Lung (tissue), 12 donors: ENCODE data around the gene SMARCA4. TPM values are rescaled to one million over a fixed set of nuclear protein-coding genes. Genes with fewer than 3 reads are reported as not detected.
A peak's percentile ranks its signal among the peaks of the same experiment; 100 is the strongest.

Experiments used
- ATAC-seq: fragments of 200-7000 bp; cut with Tn5 transposase; one replicate; pipeline ENCODE4 v1.9.1; 2020; ENCODE audit warnings: moderate number of reproducible peaks; ENCODE audit not compliant: insufficient read depth, low FRiP score
- DNase-seq, 3 donors: peaks; one replicate each; pipeline ENCODE4 v3.0.0-alpha.2; 2013 to 2017
- H3K27ac ChIP-seq, 2 donors: one replicate each; pipeline ENCODE4 v1.5.1; 2013; ENCODE audit warnings: mild to moderate bottlenecking in 2 of 2, moderate library complexity in 2 of 2, control low read depth in 1 of 2, inconsistent platforms in 1 of 2, low read depth in 1 of 2, low read length in 1 of 2
- H3K27me3 ChIP-seq, 3 donors: one replicate each; pipeline ENCODE4 v1.5.1; 2013; ENCODE audit warnings: low read length in 2 of 3; ENCODE audit not compliant: control insufficient read depth in 3 of 3, insufficient read depth in 3 of 3
- H3K36me3 ChIP-seq, 4 donors: one replicate each; pipeline ENCODE4 v1.5.1; 2013; ENCODE audit warnings: low read length in 4 of 4, mild to moderate bottlenecking in 1 of 4, moderate library complexity in 1 of 4; ENCODE audit not compliant: control insufficient read depth in 4 of 4, insufficient read depth in 4 of 4
- H3K4me1 ChIP-seq, 5 donors: one replicate each; pipeline ENCODE4 v1.5.1; 2013; ENCODE audit warnings: low read length in 5 of 5, mild to moderate bottlenecking in 2 of 5, moderate library complexity in 1 of 5; ENCODE audit not compliant: control insufficient read depth in 5 of 5, insufficient read depth in 5 of 5
- H3K4me3 ChIP-seq: one replicate; pipeline ENCODE4 v1.5.1; 2013; ENCODE audit warnings: mild to moderate bottlenecking, control low read depth, moderate library complexity
- H3K9ac ChIP-seq, 2 donors: one replicate each; pipeline ENCODE4 v1.5.1; 2013; ENCODE audit warnings: low read length in 2 of 2, control low read depth in 1 of 2; ENCODE audit not compliant: insufficient read depth in 1 of 2
- H3K9me3 ChIP-seq, 4 donors: one replicate each; pipeline ENCODE4 v1.5.1; 2013; ENCODE audit warnings: low read length in 3 of 4, mild to moderate bottlenecking in 1 of 4, moderate library complexity in 1 of 4; ENCODE audit not compliant: control insufficient read depth in 4 of 4, insufficient read depth in 3 of 4
- CTCF ChIP-seq: IDR thresholded peaks from 2 replicates; pipeline ENCODE4 v1.5.1; 2012; ENCODE audit warnings: mild to moderate bottlenecking; ENCODE audit errors: control extremely low read depth, extremely low read depth
- WGBS, 2 donors: extraction: QIAGEN DNeasy Blood & Tissue Kit; methylation state at CpG; one replicate each; pipeline ENCODE4 v1.1.7; 2013; 5-methylcytosine and 5-hydroxymethylcytosine counted together
- polyA plus RNA-seq, 2 donors: library from polyadenylated mRNA; stranded (reverse); fragments of 200-250 nt; gene quantifications; one replicate each; pipeline ENCODE4 v1.2.1, GENCODE V29; 2013
- total RNA-seq, 2 donors: library from RNA; depleted of rRNA in 1 of 2; stranded (reverse); fragments of >200 nt in 1 of 2; gene quantifications; one replicate each; pipeline ENCODE4 v1.2.1, GENCODE V29; 2014 to 2021
- donor health status: control.
- donor health status: control.
- donor health status: Bipolar disorder and iron deficiency.
- donor health status: healthy.
- donor health status: DM: yes; HTN: yes; CAD: no.

Gene SMARCA4
- total and polyA plus RNA-seq, 4 donors: 52.3 to 116 (median 91.1) TPM

GRCh38 chr19:11090264-11090996 lies 129.6 kb downstream of the SMARCA4 start:
- H3K9ac ChIP-seq: peak overlapping the region; percentile 90 to 95
- TF ChIP-seq CTCF: no peak
- H3K4me1 ChIP-seq: peaks cover 5 to 28% (median 17%) of the 10 kb centered on the region in 5 donors
- DNase-seq (peak; percentile 98 to 99 (median 99)), ATAC-seq (peak; percentile 84)
- WGBS, 2 donors: 0 to 1% methylated on average over 55 to 64 of the region's 64 CpGs
- H3K36me3 ChIP-seq: peaks cover 0 to 7% (median 5%) of the 10 kb centered on the region in 4 donors
- H3K27me3 ChIP-seq: no peaks in the 10 kb centered on the region
- peak overlapping the region; percentile 98 to 99 for H3K27ac ChIP-seq
- peak overlapping the region; percentile 82 for H3K4me3 ChIP-seq
- H3K9me3 ChIP-seq: no peaks in the 10 kb centered on the region

- Histone ChIP-seq H3K4me1 (peaks cover 5 to 28% (median 18%) of the 10 kb centered on the region in 5 donors), H3K36me3 (peaks cover 0 to 7% (median 5%) of the 10 kb centered on the region in 4 donors), H3K9me3 (no peaks in the 10 kb centered on the region), H3K9ac (peak overlapping the region; percentile 90 to 95), H3K27me3 (no peaks in the 10 kb centered on the region), H3K4me3 (peak overlapping the region; percentile 82), H3K27ac (peak overlapping the region; percentile 98 to 99)
- no peak for TF ChIP-seq CTCF
- DNase-seq (peak in 1 of 3 donors; percentile 42), ATAC-seq (no peak)
- WGBS, 2 donors: 24 to 34% methylated on average over 11 of the region's 11 CpGs
Measured at GRCh38 chr19:11090997-11091702, 130.3 kb downstream of the SMARCA4 start.

- Histone ChIP-seq H3K9me3 (no peaks in the 10 kb centered on the region), H3K27ac (peak overlapping the region; percentile 98 to 99), H3K9ac (peak overlapping the region; percentile 33 to 95), H3K4me1 (peaks cover 5 to 31% (median 20%) of the 10 kb centered on the region in 5 donors), H3K4me3 (peak overlapping the region; percentile 16), H3K36me3 (peaks cover 0 to 10% (median 5%) of the 10 kb centered on the region in 4 donors), H3K27me3 (no peaks in the 10 kb centered on the region)
- peak; percentile 71 to 85 (median 84) for DNase-seq
- no peak for ATAC-seq
- 2 to 9% methylated on average over 8 of the region's 8 CpGs for WGBS, 2 donors
- no peak for TF ChIP-seq CTCF
Measured at GRCh38 chr19:11091703-11092153, 130.9 kb downstream of the SMARCA4 start.
